Measurements from ENCODE around the gene ARHGAP15.

The ARHGAP15 gene

DNA sequence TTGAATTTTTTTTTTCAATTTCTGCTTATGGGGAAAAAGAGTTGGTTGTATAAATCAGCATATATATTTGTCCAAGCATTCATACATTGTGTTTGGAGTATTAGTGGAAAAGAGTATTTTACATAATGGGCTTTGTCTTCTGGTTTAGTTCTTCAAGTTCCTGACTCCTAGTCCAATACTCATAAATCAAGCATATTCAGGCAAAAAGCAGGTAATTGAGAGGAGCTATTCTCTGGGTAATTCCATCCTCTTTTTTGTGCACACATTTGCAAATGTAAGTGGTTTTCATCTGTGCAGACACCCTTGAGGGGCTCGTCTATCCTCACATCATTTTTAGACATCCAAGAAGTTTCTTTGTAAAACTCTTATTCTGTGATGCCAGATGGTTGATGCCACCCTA is 337.2 kb downstream of the ARHGAP15 start:
- DNase-seq, result no peak

DNA sequence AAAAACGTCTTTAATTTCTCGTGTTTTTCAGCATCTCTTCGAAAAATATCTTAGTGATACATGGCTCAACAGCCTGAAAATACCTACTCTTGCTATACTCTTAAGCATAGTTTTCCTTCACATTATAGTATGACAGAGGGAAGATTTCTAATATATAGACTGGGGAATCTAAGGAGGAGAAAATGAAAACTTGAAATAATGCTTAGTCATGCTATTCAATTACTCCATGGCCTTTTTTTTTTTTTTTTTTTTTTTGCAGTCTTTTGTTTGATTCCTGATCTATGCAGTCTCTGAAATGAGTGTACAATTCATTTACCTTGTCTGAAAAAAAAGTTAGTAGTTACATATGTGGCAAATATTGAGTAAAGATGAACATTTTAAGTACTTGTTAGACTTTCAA is 337.8 kb downstream of the ARHGAP15 start:
- no peak for DNase-seq

DNA sequence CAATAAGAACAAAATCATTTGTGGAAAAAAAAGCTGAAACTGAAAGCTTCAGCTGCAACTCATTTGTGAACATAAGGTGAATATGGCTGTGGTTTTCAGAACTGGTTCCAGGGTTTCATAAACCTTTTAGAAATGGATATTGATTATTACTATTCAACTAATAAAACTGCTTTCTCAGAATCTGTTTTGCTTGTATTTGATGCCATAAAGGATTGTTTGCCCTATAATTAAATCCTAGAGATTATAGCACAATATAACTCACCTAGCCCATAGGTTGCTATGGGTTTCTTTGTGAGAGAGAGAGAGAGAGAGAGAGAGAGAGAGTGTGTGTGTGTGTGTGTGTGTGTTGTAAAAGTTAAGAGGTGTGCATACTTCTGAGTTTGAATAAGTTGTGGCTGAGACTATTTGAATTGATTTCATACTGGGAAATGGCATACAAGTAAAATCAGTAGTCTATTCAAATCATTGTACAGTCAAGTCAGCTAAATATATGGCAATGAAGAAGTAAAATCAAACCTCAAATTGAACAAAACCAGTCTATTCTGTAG is 339.2 kb downstream of the ARHGAP15 start:
- no peak for DNase-seq

DNA sequence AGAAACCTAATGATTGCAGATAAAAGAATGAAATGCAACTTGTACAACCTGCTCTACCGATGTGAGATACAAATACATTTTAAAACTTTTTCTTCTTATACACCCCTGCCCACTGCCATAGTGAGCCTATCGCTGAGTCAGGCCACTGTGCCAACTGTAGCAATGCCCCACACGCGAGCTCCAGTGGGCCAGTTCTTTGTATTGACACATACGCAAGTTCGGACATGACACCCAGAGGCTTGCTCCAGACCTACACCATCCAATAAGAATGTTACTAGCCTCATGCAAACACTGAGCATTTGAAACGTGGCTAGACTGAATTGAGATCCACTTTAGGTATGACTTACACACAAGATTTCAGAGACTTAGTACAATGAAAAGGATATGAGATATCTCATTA is 340.1 kb downstream of the ARHGAP15 start:
- no peak for DNase-seq

DNA sequence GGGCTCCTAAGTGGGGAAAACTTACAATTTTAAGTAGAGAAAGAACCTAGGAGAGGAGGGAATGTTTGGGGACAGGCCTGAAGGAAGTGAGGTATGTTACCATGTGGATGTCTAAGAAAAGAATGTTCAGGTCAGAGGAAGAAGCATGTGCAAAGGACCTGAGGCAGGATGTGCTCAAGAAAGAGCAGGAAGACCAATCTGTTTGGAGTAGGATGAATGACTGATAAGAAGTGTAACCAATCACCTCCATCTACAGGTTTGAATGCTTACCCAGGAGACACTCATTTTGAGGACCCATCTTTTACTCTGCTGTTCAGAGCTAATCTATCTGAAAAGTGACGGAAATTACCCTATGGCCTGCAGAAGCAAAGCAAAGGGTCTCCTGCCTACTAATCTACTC is 342.3 kb downstream of the ARHGAP15 start:
- DNase-seq, result no peak

DNA sequence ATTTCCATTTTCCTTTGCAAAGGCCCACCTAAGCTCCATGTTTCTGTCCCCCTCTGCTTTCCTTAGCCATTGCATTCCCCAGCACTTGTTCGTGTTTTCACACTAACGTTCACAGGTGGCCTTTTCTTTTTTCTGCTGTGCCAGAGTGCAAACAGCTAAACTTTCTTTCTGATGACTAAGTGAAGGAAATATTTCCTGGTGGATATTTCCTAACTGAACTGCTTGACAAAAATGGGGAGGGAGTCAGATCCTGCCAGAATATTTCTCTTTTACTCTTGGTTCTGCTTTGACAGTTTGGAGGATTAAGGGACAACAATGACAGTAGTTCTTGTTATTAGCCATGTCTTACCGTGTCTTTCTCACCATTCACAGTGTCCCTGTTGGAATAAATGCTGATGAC is 344.0 kb downstream of the ARHGAP15 start:
- DNase-seq, result no peak

DNA sequence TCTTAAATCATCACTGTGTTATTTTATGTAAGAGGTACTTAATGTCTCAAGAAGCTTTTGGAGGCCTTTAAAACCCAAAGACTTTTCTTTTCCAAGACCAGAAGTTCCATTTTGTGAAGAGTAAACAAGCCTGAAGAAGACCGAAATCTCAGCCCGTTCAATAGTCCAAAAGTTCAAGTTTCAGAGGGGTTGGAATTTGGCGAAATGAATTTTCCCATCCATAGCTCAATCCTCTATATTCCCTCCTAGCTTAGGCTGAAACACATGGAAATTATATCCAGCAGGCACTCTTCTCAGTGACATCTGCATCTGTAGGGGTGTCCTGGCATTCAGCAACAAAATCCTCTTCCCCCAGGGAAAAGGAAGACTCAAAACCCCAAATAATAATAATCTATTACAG is 344.6 kb downstream of the ARHGAP15 start:
- DNase-seq, result no peak

DNA sequence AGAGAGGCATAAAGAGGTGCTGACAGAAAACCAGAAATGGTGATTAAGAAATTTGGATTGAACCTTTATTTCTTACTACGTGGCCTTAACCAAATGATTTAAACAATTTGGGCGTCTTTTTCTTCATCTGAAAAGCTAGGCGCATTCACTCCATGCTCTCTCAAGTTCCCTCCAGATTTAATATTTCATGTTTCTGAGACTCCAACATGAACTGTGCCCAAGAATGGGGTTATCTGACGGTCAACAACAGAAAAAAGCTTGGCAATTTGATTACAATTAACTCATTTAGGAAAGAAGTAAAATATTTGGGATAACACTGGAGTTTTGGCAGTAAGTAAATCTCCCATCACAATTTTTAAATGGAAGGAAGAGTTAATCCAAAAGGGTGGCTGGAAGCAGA is 345.4 kb downstream of the ARHGAP15 start:
- no peak for DNase-seq

DNA sequence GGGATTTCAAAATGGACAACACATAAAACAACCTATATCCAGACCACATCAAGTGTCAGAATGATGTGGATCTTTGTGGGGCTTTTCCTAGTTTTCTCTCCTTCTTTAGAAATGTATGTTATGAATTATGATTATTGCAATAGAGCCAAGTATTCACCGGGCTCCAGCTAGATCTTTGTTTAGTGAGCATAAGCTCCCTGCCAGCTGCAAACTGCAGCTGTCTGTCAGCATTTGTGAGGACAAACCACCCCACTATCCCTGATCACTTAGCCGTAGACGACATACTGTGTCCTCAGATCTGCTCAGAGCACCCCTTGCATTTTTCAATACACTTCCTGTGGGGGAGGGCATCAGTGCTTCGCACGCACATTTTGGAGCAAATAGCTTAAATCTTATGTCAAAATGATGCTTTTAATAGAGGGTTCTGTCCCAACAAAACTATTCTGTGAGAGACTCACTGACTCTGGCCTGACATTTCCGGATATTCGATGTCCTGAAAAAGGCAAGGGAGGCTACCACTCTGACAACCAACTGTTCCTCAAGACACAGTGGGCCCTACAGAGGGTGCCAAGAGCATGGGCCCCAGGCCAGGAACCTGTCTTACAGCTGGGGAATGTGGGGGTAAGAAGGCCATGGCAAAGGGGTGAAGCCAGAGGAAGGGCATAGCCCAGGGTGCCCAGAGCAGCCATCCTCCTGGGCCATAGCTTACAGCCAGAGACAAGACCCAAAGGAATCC is 346.0 kb downstream of the ARHGAP15 start:
- DNase-seq, result no peak

DNA sequence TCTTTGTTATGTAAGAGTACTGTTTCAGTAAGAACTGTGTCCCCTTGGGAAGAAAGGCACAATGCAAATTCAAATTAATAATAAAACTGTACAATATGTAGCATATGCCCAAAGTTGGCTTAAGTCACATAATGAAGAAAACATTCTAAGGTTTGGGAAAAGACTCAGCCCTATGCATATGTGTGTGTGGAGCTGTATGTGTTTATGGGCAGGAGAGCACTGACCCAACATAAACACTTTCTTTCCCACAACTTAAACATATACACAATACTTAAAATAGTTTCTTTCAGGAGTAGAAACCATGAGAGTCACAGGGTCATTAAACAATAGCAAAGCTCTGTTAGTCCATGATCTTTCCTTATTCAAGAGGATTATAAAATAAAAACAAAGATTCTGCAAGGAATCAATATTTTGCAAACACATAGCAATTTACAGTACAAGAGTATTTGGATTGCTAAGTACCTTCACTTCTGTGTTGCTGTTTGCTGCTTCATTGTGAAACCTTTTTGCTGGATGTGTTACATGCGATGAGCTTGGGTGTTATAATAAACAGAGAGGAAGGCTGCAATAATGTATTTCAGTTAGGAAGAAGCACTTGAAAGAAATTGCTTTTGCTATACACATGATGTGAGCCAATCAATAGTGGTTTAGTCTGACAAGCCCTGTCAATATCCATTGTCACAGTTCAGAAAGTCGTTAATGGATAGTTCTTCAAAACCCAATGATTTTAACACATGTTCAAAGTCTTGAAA is 347.3 kb downstream of the ARHGAP15 start:
- no peak for DNase-seq

DNA sequence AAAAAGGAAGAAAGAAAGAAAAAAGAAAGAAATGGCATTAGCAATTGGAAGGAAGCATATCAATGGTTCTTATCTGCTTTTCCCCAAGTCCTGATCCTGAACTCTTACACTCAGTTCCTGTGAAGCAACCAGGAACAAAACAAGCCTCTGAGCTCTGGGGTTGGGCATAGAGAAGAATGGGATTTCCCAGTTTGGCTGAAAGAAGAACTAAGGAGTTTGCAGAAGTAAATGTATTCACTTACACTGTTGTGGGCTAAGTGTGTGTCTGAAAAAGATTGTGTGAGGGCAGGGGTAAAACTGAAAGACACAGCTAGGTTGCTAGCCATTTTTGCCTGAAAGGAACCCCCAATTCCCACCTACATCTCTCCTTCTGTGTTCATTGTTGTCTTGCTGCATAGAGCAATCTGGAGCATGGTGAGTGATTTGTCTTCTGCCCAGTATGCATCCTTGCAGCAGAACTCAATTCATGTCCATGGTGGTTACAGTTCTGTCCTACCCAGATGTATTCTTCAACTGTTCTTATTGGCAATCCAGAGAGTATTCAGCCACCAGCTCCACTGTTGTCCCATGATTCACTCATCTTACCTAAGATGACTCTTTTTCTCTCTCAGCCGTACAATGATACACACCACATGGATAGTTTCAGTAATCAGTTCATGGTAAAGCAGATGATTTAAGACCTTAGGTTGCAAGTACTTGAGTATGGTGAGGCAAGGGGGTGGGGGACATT is 348.7 kb downstream of the ARHGAP15 start:
- no peak for DNase-seq

DNA sequence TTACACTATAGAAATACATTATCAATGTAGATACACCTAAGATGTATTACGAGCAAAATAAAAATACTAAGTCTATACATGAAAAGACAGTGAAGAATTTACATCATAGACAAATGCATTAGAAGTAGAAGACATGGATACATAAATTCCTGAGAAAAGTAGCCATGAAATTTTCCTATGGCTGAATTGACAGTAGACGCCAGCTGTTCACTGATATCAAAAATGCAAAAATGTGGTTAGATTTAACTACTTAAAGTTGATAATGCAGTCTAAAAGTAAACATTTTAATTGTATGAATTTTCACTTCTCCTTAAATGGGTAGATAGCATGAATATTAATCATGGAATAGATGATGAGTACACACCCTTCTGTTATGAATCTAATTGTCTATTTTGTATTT is 350.9 kb downstream of the ARHGAP15 start:
- no peak for DNase-seq

DNA sequence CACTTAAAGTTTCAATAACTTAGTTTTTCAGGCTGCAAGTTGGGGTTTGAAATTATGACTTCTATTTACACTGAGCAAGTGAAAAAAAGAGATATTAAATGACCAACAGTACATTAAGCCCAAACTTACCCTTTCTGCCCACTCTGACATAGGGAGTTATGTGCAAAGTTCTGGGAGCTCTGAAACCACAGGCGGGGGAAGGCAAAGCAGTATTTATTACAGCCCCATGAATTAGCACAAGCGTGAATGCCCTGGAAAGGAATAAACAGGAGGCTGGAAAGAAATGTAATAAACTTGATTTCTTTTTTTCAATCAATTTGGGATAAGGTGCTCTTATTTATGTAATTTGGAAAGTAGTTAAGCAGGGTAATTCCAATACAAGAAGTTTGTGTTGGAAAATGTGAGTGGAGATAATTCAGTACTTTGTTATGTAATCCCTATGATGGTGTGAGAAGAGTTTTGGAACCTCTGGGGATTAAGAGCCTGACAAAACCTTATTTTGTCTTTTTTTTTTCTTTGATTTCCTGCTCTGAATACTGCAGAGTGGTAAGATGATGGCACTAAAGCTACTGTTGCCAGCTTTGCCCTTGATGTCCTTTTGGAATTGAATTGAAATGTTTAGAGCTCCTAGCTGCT is 351.5 kb downstream of the ARHGAP15 start:
- DNase-seq, result no peak

DNA sequence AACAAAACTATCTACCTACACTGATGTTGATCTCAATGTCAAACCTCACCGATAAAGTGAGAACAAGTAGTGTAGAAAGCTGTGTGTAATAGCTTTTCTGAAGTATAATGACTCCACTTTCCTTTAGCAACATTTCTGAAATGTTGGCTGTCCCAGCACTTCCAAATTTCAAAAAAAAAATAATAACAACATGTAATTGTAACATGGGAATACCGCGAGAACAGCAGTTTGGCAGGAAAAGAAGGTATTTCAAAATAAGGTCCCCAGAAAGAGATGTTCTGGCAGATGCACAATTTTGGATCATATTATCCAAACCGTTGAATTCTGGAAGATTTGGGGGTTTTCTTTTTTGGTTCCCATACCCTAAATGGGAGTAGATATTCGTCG is 352.0 kb downstream of the ARHGAP15 start:
- no peak for DNase-seq

DNA sequence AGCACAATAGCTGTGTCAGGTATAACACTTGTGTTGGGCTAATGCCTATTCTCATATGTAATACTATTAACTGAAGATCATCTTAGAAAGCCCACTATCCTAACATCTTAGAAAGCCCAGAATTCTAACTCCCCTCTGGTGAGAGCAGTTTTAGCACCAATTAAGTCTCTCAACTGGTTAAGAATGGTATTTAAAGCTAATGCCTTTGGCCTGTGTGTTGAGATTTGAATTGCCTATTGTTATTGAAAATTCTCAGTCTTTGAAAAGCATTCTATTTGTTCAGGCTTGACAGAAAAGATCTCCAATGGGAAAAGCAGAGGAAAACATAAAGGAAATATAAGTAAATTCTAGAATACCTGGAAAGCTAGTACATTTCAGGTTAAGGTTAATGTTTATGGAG is 352.5 kb downstream of the ARHGAP15 start:
- DNase-seq, result no peak

DNA sequence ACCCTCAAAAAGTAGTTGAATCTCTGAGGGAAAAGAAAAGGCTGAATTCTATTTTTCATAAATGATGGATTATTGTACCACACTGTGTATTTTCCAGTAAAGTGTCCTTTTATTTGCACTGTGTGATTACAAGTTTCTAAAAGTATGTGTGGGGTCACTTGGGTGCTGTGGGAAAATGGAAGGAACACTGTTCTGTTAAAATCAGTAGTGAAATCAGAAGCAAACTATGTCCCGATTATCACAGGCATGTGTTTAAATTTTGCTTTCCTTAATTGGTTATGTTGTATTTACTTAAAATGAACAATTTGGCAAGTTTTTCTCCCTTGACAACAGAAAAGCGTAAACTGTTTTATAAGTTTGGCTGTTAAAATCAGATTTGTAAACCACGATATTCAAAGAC is 353.1 kb downstream of the ARHGAP15 start:
- no peak for DNase-seq

DNA sequence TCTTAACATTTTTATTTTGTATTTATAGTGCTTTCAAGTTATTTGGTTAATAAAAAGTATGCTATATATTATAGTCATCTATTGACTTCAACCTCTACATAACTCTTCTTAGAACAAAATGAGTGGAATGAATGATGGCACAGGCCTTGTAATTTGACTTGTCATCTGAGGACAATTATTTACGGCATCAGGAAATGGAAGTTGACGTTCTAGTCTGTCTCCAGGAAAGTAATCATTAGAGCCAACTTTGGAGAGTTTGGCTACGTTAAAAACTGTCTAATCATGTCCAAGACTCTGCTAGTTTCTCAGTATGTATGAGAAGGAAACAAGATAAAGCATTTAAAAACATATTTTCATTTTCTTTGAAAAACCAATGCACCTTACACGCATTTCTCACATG is 353.6 kb downstream of the ARHGAP15 start:
- DNase-seq, result no peak

DNA sequence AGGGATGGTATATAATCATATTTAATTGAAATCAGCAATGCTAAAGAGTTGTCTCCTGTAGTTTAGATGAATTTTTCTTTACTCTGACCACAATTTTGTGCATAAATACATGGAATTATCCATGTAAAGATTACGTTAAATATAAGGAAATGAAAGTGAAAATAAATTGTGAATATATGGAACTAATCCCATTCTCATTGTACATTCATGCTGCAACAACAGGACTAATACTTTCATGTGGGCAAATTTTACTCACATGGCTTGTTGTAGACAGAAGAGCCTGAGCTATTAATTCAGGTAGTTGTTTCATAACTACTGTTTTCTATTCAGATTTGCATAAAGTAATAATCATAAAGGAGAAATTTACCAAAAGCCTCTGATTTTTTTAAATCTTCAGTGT is 357.8 kb downstream of the ARHGAP15 start:
- DNase-seq, result no peak

DNA sequence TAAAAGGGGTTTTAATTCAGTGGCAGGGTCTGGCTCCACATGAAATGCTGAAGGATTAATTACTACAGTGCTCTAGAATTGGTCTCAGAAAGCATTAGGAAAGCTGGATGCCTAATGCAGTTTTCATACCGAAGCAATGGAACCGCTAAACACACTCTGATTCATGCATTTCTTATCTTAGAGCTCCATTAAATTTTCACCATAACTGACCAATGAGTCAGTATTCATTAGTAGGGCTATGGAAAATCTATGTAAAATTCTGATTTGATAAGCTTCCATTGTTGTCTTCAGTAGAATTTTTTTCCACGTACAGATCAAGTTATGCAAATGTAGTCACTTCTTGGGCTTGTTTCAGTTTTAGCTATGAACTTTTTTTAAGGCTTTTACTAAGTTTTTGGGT is 359.9 kb downstream of the ARHGAP15 start:
- DNase-seq, result no peak

DNA sequence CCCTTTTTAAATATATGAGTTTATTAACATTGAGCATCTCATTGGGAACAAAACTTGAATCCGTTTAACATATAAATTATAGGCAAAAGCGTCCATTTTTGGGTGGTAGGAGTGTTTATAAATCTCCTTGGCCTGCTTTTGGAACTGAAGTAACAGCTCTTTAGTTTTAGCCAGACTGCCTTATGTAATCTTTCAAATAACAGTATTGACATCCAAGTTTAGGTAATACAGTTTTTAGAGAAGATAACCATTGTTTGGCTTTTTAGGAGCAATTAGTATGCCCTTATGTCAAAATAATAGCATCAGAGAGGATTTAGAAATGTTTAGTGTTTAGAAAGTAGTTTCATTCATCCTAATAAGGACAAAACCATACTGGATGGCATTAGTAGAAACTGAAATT is 361.9 kb downstream of the ARHGAP15 start:
- no peak for DNase-seq

DNA sequence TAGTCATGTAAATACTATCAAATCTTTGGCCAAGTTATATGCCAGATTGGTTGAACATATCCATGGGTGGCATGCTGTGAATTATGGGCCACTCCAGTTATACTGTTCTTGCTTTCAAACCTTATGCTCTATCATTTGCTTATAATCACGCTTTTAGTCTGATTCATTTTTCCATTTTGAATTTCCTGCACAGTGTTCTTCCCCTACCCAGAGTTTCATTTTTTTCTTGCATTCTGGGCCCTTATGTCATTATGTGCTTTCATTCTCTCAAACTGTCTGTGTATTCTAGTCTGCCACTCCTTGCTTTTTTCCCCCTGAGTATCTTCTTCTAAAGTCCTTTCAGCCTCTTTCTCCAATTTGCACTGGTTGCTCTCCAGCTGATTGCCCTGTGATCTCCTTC is 364.1 kb downstream of the ARHGAP15 start:
- DNase-seq, result no peak

DNA sequence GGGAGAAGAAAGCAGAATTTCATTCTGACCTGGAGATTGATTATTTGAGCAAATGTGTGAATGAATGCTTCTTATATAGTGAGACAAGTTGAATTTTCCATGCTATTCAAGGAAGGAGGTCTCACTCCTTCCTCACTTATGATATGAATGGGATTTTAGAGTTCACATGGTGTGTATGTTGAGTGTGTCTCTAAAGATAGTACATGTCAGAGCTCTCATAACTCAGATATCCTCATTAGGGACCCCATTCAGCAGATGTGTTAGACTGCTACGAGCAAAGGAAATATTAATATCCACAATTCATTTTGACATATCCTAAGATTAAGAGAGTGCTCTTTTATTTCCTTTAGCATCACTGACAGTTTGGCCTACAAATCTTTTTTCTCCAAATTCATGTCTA is 368.5 kb downstream of the ARHGAP15 start:
- no peak for DNase-seq

DNA sequence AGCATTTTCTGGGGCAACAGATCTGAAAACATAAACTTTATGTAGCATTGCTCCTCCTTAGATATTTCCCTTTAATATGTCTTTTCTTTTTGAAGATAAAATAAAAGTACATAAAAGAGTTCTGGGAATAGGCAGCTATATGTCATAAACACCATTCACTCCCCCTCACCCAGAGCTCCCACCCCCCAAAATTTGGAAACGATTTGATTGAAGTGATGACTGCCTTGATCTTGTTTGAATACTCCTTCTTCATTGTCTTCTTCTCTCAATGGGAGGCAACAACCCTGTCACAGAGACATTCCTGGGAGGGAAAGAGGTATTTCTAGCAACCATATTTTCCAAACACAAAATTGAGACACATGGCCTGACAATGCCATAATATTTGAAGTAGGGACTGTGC is 369.3 kb downstream of the ARHGAP15 start:
- DNase-seq, result no peak
